Measurements from ENCODE around the gene SARS2.

DNA sequence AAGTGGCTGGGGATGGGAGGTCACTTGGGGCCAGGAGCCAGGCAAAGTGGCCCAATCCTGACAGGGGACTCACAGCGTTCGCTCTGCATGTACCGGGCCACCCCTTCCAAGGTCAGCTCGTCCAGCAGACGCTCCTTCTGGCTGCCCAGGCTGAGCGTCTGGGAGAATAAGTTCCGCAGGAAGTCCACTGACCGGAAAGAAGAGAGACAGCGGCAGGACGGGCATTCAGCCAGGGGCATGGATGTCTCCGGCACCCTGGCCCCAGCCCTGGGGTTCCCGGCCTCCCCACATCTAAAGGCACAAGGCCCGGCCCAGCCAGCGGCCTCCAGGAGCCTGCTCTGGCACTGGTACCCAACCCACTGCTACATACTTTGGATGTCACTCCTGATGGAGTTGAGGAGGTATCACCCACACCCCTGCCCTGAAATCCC is 37.2 kb downstream of the SARS2 start:
- peak in 1 of 2 donors; percentile 15 for TF ChIP-seq POLR2A (IDR thresholded peaks at IDR 0.05)
- TF ChIP-seq, protein P1, sequence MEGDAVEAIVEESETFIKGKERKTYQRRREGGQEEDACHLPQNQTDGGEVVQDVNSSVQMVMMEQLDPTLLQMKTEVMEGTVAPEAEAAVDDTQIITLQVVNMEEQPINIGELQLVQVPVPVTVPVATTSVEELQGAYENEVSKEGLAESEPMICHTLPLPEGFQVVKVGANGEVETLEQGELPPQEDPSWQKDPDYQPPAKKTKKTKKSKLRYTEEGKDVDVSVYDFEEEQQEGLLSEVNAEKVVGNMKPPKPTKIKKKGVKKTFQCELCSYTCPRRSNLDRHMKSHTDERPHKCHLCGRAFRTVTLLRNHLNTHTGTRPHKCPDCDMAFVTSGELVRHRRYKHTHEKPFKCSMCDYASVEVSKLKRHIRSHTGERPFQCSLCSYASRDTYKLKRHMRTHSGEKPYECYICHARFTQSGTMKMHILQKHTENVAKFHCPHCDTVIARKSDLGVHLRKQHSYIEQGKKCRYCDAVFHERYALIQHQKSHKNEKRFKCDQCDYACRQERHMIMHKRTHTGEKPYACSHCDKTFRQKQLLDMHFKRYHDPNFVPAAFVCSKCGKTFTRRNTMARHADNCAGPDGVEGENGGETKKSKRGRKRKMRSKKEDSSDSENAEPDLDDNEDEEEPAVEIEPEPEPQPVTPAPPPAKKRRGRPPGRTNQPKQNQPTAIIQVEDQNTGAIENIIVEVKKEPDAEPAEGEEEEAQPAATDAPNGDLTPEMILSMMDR (IDR thresholded peaks at IDR 0.05), result no peak

Data from adrenal gland (tissue), 5 donors.